Vagina (tissue), 2 donors: ENCODE data around the gene TCN2.

ENCODE experiments used
- CTCF ChIP-seq, 3 experiments: fragments of 450-650 bp in 2 of 3; fragments of 200-600 bp in 1 of 3; sonication (generic) in 1 of 3; IDR thresholded peaks; one replicate each; pipeline ENCODE4 v1.5.1; 2017 to 2019; ENCODE audit warnings: antibody characterized with exemption in 3 of 3, mild to moderate bottlenecking in 2 of 3, moderate library complexity in 2 of 3
- POLR2A ChIP-seq, 2 donors: fragments of 450-650 bp; IDR thresholded peaks; one replicate each; pipeline ENCODE4 v1.6.1; 2017; ENCODE audit warnings: antibody characterized with exemption in 2 of 2, mild to moderate bottlenecking in 2 of 2, moderate library complexity in 2 of 2

- no peak for TF ChIP-seq CTCF (IDR thresholded peaks at IDR 0.05)
- TF ChIP-seq POLR2A (IDR thresholded peaks at IDR 0.05), result no peak
Measured at GRCh38 chr22:30652852-30653251, 45.9 kb downstream of the TCN2 start.
